GM12878 (cell line): ENCODE data around the gene OR2F2. TPM values are rescaled to one million over a fixed set of nuclear protein-coding genes. Genes with fewer than 3 reads are reported as not detected.

Experiments
- ATAC-seq: fragments of 200-7000 bp; cut with Tn5 transposase; 3 replicates; pipeline ENCODE4 v1.9.1; 2020; ENCODE audit warnings: mild to moderate bottlenecking, moderate library complexity
- BruUV-seq: library from RNA; stranded (reverse); fragments of 400-500 nt; replicated peaks from 2 replicates; lab custom pipeline; 2021; lab: Mats Ljungman, UMichigan
- CTCF ChIA-PET: fragments of 300-600 bp; sonication (Branson Sonifier 250); formaldehyde crosslinking; extraction: SDS; loops from one replicate; lab custom pipeline; 2021; ENCODE audit warnings: inconsistent platforms; lab: Yijun Ruan, JAX
- POLR2A ChIA-PET: fragments of 350-600 bp; formaldehyde crosslinking; extraction: SDS; loops from one replicate; lab custom pipeline; 2021; ENCODE audit warnings: inconsistent platforms; lab: Charles Lee
- RAD21 ChIA-PET: fragments of 300-600 bp; sonication (Branson Sonifier 250); formaldehyde crosslinking; loops from one replicate; lab custom pipeline; 2023; ENCODE audit warnings: antibody characterized with exemption; ENCODE audit not compliant: unreplicated experiment; lab: Charles Lee
- SMC1A ChIA-PET: fragments of 300-600 bp; sonication (Branson Sonifier 250); formaldehyde crosslinking; loops from one replicate; lab custom pipeline; 2023; ENCODE audit not compliant: unreplicated experiment, uncharacterized antibody; lab: Charles Lee
- DNase-seq: peaks from one replicate; pipeline ENCODE4 v3.0.0-alpha.2; 2011; ENCODE audit warnings: low read depth, low spot score
- FAIRE-seq: peaks from 3 replicates; lab custom pipeline; 2011; peaks lifted over from hg19 to GRCh38; lab: Jason Lieb, UNC
- H2AFZ ChIP-seq: 2 replicates; pipeline ENCODE4 v1.6.0; 2011; ENCODE audit warnings: low read depth, low read length, control low read depth; ENCODE audit not compliant: control insufficient read depth
- H3K27ac ChIP-seq: 2 replicates; pipeline ENCODE4 v1.5.1; 2011; ENCODE audit warnings: control low read depth; ENCODE audit not compliant: control insufficient read depth, insufficient read depth
- H3K27me3 ChIP-seq, 2 experiments: replicated peaks in 1 of 2; 2 replicates each; pipeline versions ENCODE4 v1.6.0 to v1.6.1; 2011; ENCODE audit warnings: low read length in 1 of 2; ENCODE audit not compliant: control insufficient read depth in 2 of 2, insufficient read depth in 2 of 2
- H3K36me3 ChIP-seq, 2 experiments: 2 replicates each; pipeline ENCODE4 v1.5.1; 2011; ENCODE audit warnings: low read length in 1 of 2; ENCODE audit not compliant: control insufficient read depth in 2 of 2, insufficient read depth in 2 of 2
- H3K4me1 ChIP-seq: 2 replicates; pipeline ENCODE4 v1.6.1; 2011; ENCODE audit warnings: mild to moderate bottlenecking, low read length, moderate library complexity, mixed read lengths; ENCODE audit not compliant: control insufficient read depth, insufficient read depth
- H3K4me2 ChIP-seq: 2 replicates; pipeline ENCODE4 v1.6.0; 2011; ENCODE audit warnings: control low read depth; ENCODE audit not compliant: control insufficient read depth, insufficient read depth
- H3K4me3 ChIP-seq: fragments of 200-600 bp; sonication (generic); 2 replicates; pipeline ENCODE4 v1.5.1; 2016
- H3K79me2 ChIP-seq: 2 replicates; pipeline ENCODE4 v1.6.0; 2011; ENCODE audit warnings: low read length; ENCODE audit not compliant: control insufficient read depth, insufficient read depth
- H3K9ac ChIP-seq: 2 replicates; pipeline ENCODE4 v1.8.0; 2011; ENCODE audit warnings: low read length, control low read depth, mixed read lengths; ENCODE audit not compliant: control insufficient read depth, insufficient read depth
- H3K9me3 ChIP-seq: replicated peaks from 3 replicates; pipeline ENCODE4 v1.5.1; 2011; ENCODE audit warnings: mild to moderate bottlenecking, low read length; ENCODE audit not compliant: control insufficient read depth, insufficient read depth
- H4K20me1 ChIP-seq: 2 replicates; pipeline ENCODE4 v1.6.0; 2011; ENCODE audit not compliant: control insufficient read depth, insufficient read depth
- ASH2L ChIP-seq: fragments of 300-600, 200-600 bp; sonication (generic); IDR thresholded peaks from 2 replicates; pipeline ENCODE4 v1.6.1; 2017; ENCODE audit warnings: low read depth, mild to moderate bottlenecking, borderline replicate concordance
- ATF3 ChIP-seq: IDR thresholded peaks from 2 replicates; pipeline ENCODE4 v1.6.1; 2011; ENCODE audit warnings: low read depth, mild to moderate bottlenecking, low read length, moderate library complexity, borderline replicate concordance; ENCODE audit errors: extremely low read depth
- CEBPZ ChIP-seq: fragments of 150-350 bp; IDR thresholded peaks from 2 replicates; pipeline ENCODE4 v1.6.1; 2016; ENCODE audit warnings: low read depth, low read length
- PKNOX1 ChIP-seq: fragments of 450-650 bp; IDR thresholded peaks from 2 replicates; pipeline ENCODE4 v1.6.1; 2016; ENCODE audit warnings: mild to moderate bottlenecking
- POU2F2 ChIP-seq: IDR thresholded peaks from 3 replicates; pipeline ENCODE4 v1.6.1; 2011; ENCODE audit warnings: low read depth, mild to moderate bottlenecking, low read length, borderline replicate concordance
- RAD21 ChIP-seq: IDR thresholded peaks from 2 replicates; pipeline ENCODE4 v1.6.1; 2011; ENCODE audit warnings: mild to moderate bottlenecking, low read depth, low read length, moderate library complexity; ENCODE audit not compliant: insufficient read depth
- RB1 ChIP-seq: fragments of 450-650 bp; formaldehyde crosslinking; IDR thresholded peaks from 2 replicates; pipeline ENCODE4 v1.6.1; 2017; ENCODE audit warnings: mild to moderate bottlenecking, borderline replicate concordance
- WGBS: methylation state at CpG from one replicate; pipeline ENCODE4 v1.1.6; 2016; ENCODE audit warnings: low lambda C conversion rate; ENCODE audit not compliant: insufficient replicate concordance, insufficient coverage; ENCODE audit errors: missing lambda C conversion rate; 5-methylcytosine and 5-hydroxymethylcytosine counted together
- in situ Hi-C: fragments of 300-500 bp; cut with MboI; formaldehyde crosslinking; loops from 9 replicates; pipeline ENCODE4 v1.14.3; 2018; ENCODE audit warnings: mixed read lengths
- intact Hi-C: fragments of 100-400 bp; cut with micrococcal nuclease; formaldehyde crosslinking; loops from one replicate; pipeline ENCODE4 v1.14.2; 2022; ENCODE audit not compliant: unreplicated experiment
- polyA plus RNA-seq, 11 experiments: library from polyadenylated mRNA; depleted of rRNA in 4 of 11; unstranded in 6 of 11; stranded (reverse) in 5 of 11; fragments of >200 nt; fragmentation: Nextera tagmentation in 4 of 11; fragmentation: Illumina TruSeq in 1 of 11; extraction: Ambion mirVana in 4 of 11; extraction: Trizol in 1 of 11; gene quantifications; 1 replicate in 1 of 11; 2 replicates in 10 of 11; pipeline versions ENCODE4 v1.2.1 to v1.2.3, GENCODE V29; 2011 to 2016; ENCODE audit warnings: inconsistent platforms in 2 of 11, missing spikeins in 2 of 11, low read depth in 1 of 11
- total RNA-seq, 4 experiments: library from RNA; depleted of rRNA in 3 of 4; stranded (reverse); fragments of >200 nt in 3 of 4; fragmentation: Illumina TruSeq in 1 of 4; extraction: Trizol in 1 of 4; gene quantifications; 2 replicates each; pipeline versions ENCODE4 v1.2.1 to v1.2.3, GENCODE V29; 2013 to 2021

The OR2F2 gene
- total and polyA plus RNA-seq, 10 of the 15 experiments (the other 5 are each of a cell fraction or from before 2014, with no cell fraction given) = not detected

GRCh38 chr7:143974459-143974858 lies 39.4 kb downstream of the OR2F2 start:
- no peak overlapping the region for H2AFZ ChIP-seq
- intact Hi-C loops = no loop called here
- ChIA-PET RAD21 (no interaction called here), POLR2A (no interaction called here), CTCF (no interaction called here), SMC1A (no interaction called here)
- WGBS = 27% methylated on average over 4 of the region's 4 CpGs
- H3K79me2 ChIP-seq = no peaks in the 10 kb centered on the region
- H3K9me3 ChIP-seq = no peaks in the 10 kb centered on the region
- no peak for FAIRE-seq
- no peaks in the 10 kb centered on the region for H4K20me1 ChIP-seq
- no peaks in the 10 kb centered on the region for H3K27me3 ChIP-seq
- BruUV-seq = no TSS peak
- no peak for ATAC-seq
- no peak overlapping the region for H3K4me2 ChIP-seq
- no peak overlapping the region for H3K27ac ChIP-seq
- no peaks in the 10 kb centered on the region for H3K36me3 ChIP-seq
- no peak for TF ChIP-seq ATF3
- TF ChIP-seq RB1 = no peak
- no peak for TF ChIP-seq RAD21
- TF ChIP-seq PKNOX1 = no peak
- TF ChIP-seq ASH2L = no peak
- no peak for TF ChIP-seq POU2F2
- TF ChIP-seq CEBPZ = no peak
- no peak overlapping the region for H3K9ac ChIP-seq
- no peaks in the 10 kb centered on the region for H3K4me1 ChIP-seq
- H3K4me3 ChIP-seq = no peak overlapping the region
- in situ Hi-C loops = no loop called here
- DNase-seq = no peak
